ENCODE data around the gene CAPN5. TPM values are rescaled to one million over a fixed set of nuclear protein-coding genes. Genes with fewer than 3 reads are reported as not detected.
"Not testable (repeated sequence)": the region's sequence is repeated elsewhere in the genome, so short reads cannot be mapped to it uniquely, and the experiment has no call there.

The CAPN5 gene
- total RNA-seq, 1 experiment from 2014 or later = 0.26 TPM

GRCh38 chr11:77059806-77060205 is 7.0 kb upstream of the CAPN5 start:
- no peaks in the 10 kb centered on the region for H3K4me1 Mint-ChIP-seq (ENCODE audit: insufficient read depth, unreplicated experiment)
- no peak overlapping the region for H3K4me3 Mint-ChIP-seq (ENCODE audit: unreplicated experiment)
- ChIA-PET CTCF (interaction anchor here (0.5 to 1.2 kb wide), 2 partner anchors 30 to 308 kb away, joined by 3 read pairs; no protein-coding TSS in a partner anchor), POLR2A (no interaction called here)
- no TSS peak for BruUV-seq (replicated peaks)
- no peaks in the 10 kb centered on the region for H3K36me3 Mint-ChIP-seq (ENCODE audit: insufficient read depth, unreplicated experiment)
- H3K27ac Mint-ChIP-seq (ENCODE audit: low read depth, unreplicated experiment) = no peak overlapping the region
- H3K27me3 Mint-ChIP-seq (ENCODE audit: insufficient read depth, unreplicated experiment) = peaks cover 13% of the 10 kb centered on the region
- no peaks in the 10 kb centered on the region for H3K9me3 Mint-ChIP-seq (ENCODE audit: unreplicated experiment)
- TF ChIP-seq CTCF (IDR thresholded peaks at IDR 0.05; ENCODE audit: unreplicated experiment) = no peak
- DNase-seq (ENCODE audit: unreplicated experiment) = no peak
- intact Hi-C loops (cut with micrococcal nuclease) = no loop called here

DNA sequence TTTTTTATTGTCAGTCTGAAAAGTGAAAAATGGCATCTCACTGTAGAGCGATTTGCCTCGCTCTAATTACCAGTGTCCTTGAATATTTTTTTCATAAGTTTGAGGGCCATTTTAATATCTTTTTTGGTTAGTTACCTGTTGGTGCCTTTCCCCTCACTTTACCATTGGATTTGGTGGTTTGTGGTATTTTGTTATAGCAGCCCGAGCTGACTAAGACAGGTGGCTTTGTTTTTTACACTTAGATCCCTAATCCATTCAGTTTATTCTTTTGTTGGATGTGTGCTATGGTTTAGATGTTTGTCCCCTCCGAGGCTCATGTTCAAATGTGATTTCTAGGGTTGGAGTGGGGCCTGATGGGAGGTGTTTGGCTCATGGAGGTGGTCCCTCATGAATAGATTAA is 6.5 kb upstream of the CAPN5 start:
- no peak for TF ChIP-seq CTCF (IDR thresholded peaks at IDR 0.05; ENCODE audit: unreplicated experiment)
- no peaks in the 10 kb centered on the region for H3K36me3 Mint-ChIP-seq (ENCODE audit: insufficient read depth, unreplicated experiment)
- peaks cover 13% of the 10 kb centered on the region for H3K27me3 Mint-ChIP-seq (ENCODE audit: insufficient read depth, unreplicated experiment)
- H3K4me1 Mint-ChIP-seq (ENCODE audit: insufficient read depth, unreplicated experiment) = no peaks in the 10 kb centered on the region
- intact Hi-C loops (cut with micrococcal nuclease) = no loop called here
- ChIA-PET CTCF (interaction anchor here (0.5 to 1.2 kb wide), 2 partner anchors 30 to 308 kb away, joined by 3 read pairs; no protein-coding TSS in a partner anchor), POLR2A (no interaction called here)
- no peak overlapping the region for H3K27ac Mint-ChIP-seq (ENCODE audit: low read depth, unreplicated experiment)
- no peak for DNase-seq (ENCODE audit: unreplicated experiment)
- no peaks in the 10 kb centered on the region for H3K9me3 Mint-ChIP-seq (ENCODE audit: unreplicated experiment)
- BruUV-seq (replicated peaks) = no TSS peak
- no peak overlapping the region for H3K4me3 Mint-ChIP-seq (ENCODE audit: unreplicated experiment)

DNA sequence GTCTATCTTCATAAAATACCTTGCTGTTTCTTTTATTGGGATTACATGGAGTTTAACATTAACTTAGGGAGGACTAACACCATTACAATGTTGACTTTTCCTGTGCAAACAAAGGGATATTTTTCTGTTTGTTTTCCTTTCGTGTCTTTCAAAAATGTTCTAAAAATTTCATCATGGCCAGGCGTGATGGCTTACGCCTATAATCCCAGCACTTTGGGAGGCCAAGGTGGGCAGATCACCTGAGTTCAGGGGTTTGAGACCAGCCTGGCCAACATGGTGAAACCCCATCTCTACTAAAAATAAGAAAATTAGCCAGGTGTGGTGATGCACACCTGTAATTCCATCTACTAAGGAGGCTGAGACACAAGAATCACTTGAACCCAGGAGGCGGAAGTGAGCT is 5.5 kb upstream of the CAPN5 start:
- H3K9me3 Mint-ChIP-seq (ENCODE audit: unreplicated experiment); H3K36me3 Mint-ChIP-seq (ENCODE audit: insufficient read depth, unreplicated experiment); DNase-seq (ENCODE audit: unreplicated experiment); H3K27ac Mint-ChIP-seq (ENCODE audit: low read depth, unreplicated experiment); H3K4me1 Mint-ChIP-seq (ENCODE audit: insufficient read depth, unreplicated experiment); intact Hi-C loops (cut with micrococcal nuclease); BruUV-seq (replicated peaks); CTCF ChIA-PET; H3K4me3 Mint-ChIP-seq (ENCODE audit: unreplicated experiment): not testable (repeated sequence)
- H3K27me3 Mint-ChIP-seq (ENCODE audit: insufficient read depth, unreplicated experiment) = peaks cover 13% of the 10 kb centered on the region
- POLR2A ChIA-PET = interaction anchor here (0.6 kb wide), 1 partner anchor 297 kb away, joined by 4 read pairs; no protein-coding TSS in a partner anchor

DNA sequence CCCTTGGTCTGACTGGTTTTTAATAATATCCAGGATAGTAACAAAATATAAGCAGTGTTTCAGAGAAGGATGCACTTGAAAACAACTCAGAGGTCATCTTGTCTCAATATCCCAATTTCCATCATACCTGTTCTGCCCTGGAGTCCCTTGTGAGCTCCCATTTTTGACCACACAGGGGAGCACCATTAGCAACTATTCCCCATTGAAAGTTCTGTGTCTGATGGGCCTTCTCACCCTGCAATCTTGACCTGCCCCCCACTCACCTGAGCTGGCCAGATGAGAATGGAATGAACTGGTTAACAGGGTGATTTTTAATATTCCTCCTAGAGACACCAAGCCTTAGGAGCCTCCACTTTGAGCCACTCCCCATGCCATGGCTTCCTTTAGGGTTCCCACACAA is 3.8 kb upstream of the CAPN5 start:
- H3K27me3 Mint-ChIP-seq (ENCODE audit: insufficient read depth, unreplicated experiment) = peaks cover 13% of the 10 kb centered on the region
- DNase-seq (ENCODE audit: unreplicated experiment) = peak; percentile 13
- no peak for TF ChIP-seq CTCF (IDR thresholded peaks at IDR 0.05; ENCODE audit: unreplicated experiment)
- no peak overlapping the region for H3K4me3 Mint-ChIP-seq (ENCODE audit: unreplicated experiment)
- H3K9me3 Mint-ChIP-seq (ENCODE audit: unreplicated experiment) = no peaks in the 10 kb centered on the region
- BruUV-seq (replicated peaks) = no TSS peak
- no peaks in the 10 kb centered on the region for H3K36me3 Mint-ChIP-seq (ENCODE audit: insufficient read depth, unreplicated experiment)
- H3K27ac Mint-ChIP-seq (ENCODE audit: low read depth, unreplicated experiment) = no peak overlapping the region
- H3K4me1 Mint-ChIP-seq (ENCODE audit: insufficient read depth, unreplicated experiment) = no peaks in the 10 kb centered on the region
- POLR2A ChIA-PET = no interaction called here
- CTCF ChIA-PET = interaction anchor here (0.6 to 4.9 kb wide), 4 partner anchors 15 to 1340 kb away, joined by 3 to 37 read pairs (median 9); no protein-coding TSS in a partner anchor
- intact Hi-C loops (cut with micrococcal nuclease) = no loop called here

DNA sequence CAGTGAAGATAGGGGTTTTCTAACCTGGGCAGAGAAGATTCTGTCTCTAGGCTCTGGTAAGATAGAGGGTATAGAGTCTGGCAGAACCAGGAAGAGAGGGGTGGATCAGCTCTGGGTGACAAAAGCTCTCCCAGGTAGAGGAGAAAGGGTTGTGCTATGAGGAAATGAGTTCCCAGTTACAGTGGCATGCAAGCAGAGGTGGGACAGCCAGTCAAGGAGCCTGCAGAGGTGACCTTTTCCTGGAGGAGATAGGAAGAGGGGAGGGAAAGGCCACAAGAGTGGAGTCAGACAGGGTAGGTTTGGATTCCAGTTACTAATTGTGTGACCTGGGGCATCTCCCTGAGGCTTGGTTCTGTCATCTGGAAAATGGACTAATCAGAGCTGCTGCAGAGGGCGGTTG is 3.4 kb upstream of the CAPN5 start:
- CTCF ChIA-PET = interaction anchor here (0.6 to 4.9 kb wide), 3 partner anchors 15 to 27 kb away, joined by 3 to 37 read pairs (median 15); no protein-coding TSS in a partner anchor
- BruUV-seq (replicated peaks) = no TSS peak
- peaks cover 13% of the 10 kb centered on the region for H3K27me3 Mint-ChIP-seq (ENCODE audit: insufficient read depth, unreplicated experiment)
- no peak for DNase-seq (ENCODE audit: unreplicated experiment)
- no peaks in the 10 kb centered on the region for H3K4me1 Mint-ChIP-seq (ENCODE audit: insufficient read depth, unreplicated experiment)
- no peak for TF ChIP-seq CTCF (IDR thresholded peaks at IDR 0.05; ENCODE audit: unreplicated experiment)
- H3K36me3 Mint-ChIP-seq (ENCODE audit: insufficient read depth, unreplicated experiment) = no peaks in the 10 kb centered on the region
- H3K4me3 Mint-ChIP-seq (ENCODE audit: unreplicated experiment) = no peak overlapping the region
- H3K9me3 Mint-ChIP-seq (ENCODE audit: unreplicated experiment) = no peaks in the 10 kb centered on the region
- H3K27ac Mint-ChIP-seq (ENCODE audit: low read depth, unreplicated experiment) = no peak overlapping the region
- POLR2A ChIA-PET = no interaction called here
- intact Hi-C loops (cut with micrococcal nuclease) = no loop called here
